SIG-M5 (cell line): ENCODE data around the gene USH2A.

Experiments
- DNase-seq: peaks from one replicate; lab custom pipeline; 2025; lab: John Stamatoyannopoulos, UW

USH2A gene

GRCh38 chr1:215594640-215595039 lies 828.6 kb downstream of the USH2A start:
- DNase-seq = no peak

DNA sequence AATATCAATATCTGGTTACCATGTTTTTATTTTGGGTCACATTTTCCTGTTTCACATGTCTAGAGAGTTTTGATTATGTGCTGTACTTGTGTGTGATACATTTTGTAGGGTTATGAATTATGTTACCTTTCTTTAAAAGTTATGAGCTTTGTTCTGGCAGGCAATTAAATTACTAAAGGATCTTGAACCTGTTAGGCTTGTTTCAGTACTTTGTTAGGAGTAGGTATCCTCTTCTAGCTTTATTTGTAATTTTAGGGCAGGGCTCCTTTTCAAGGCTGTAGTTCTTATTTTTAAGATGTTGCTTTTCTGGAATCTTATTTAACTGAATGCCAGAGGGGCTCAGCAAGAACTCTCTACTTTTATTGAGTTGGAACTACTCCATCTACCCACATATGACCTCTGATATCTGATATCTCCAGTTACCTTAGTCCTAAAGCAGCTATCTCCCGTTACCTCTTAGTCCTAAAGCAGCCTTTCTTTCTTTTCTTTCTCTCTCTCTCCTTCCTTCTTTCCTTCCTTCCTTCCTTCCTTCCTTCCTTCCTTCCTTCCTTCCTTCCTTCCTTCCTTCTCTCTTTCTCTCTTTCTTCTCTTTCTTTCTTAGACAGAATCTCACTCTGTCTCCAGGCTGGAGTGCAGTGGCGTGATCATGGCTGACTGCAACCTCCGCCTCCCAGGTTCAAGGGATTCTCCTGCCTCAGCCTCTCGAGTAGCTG lies 832.3 kb downstream of the USH2A start:
- no peak for DNase-seq

GRCh38 chr1:215589650-215590435 lies 833.4 kb downstream of the USH2A start:
- no peak for DNase-seq

DNA sequence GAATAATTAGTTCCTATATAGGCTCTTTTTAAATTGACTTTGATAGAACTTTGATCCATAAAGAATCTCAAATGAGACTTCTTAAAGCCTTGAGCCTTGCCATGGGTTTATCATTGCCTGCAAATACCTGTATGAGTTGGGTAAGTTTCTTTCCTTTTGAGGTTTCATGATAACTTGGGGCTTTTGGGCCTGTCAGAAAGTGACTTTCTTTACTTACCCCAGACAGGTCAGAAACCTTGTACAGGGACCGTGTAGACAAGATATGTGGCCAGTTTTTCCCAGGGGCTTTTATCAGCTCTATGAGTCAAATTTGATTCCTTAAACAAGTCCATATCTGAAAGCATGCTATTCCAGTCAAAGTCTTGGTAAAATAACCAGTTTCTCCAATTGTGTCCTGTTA lies 838.9 kb downstream of the USH2A start:
- no peak for DNase-seq

DNA sequence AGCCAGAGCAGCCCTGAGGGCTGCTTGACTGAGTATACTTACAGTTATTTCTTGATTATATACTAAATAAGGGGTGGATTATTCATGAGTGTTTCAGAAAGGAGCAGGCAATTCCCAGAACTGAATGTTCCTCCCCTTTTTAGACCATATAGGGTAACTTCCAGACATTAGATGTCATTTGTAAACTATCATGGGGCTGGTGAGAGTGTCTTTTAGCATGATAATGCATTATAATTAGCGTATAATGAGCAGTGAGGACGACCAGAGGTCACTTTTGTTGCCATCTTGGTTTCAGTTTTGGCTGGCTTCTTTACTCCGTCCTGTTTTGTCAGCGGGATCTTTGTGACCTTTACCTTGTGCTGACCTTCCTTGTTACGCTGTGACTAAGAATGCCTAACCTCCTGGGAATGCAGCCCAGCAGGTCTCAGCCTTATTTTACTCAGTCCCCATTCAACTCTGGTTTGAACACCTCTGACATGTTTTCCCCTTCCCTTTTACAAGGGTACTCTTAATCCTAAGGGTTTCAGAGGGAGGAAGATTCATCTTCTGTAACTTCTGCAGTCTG lies 840.0 kb downstream of the USH2A start:
- DNase-seq = no peak

DNA sequence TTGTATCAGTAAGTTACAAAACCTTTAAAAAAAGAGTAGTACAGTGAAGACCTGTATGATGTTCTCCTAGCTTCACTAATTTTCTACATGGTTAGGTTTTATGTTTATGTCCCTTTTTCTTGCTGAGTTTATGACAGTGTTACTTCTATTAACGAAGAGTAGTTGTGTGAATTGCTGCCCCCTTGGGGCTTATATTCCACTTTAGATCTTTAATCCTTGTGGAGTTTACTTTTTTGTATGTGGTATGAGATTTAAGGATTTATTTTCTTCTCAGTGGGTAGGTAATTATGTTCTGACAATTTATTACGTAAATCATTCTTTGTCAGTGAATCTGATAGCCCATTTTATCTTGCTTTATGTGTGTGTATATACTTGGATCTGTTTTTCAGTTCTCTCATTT lies 841.4 kb downstream of the USH2A start:
- no peak for DNase-seq
